GM12878 (cell line): ENCODE data around the gene SNED1. TPM values are rescaled to one million over a fixed set of nuclear protein-coding genes. Genes with fewer than 3 reads are reported as not detected.

Experiments
- BCL11A ChIP-seq: IDR thresholded peaks from 2 replicates; pipeline ENCODE4 v1.6.1; 2011; ENCODE audit warnings: low read depth, low read length
- BHLHE40 ChIP-seq, 2 experiments: fragments of 450-650 bp in 1 of 2; IDR thresholded peaks; 2 replicates each; pipeline ENCODE4 v1.6.1; 2011 to 2017; ENCODE audit warnings: low read depth in 2 of 2, borderline replicate concordance in 1 of 2, improper control_type of control experiment in 1 of 2, low read length in 1 of 2, mild to moderate bottlenecking in 1 of 2
- GATAD2B ChIP-seq: fragments of 450-650 bp; conservative IDR thresholded peaks from 2 replicates; pipeline ENCODE4 v1.6.1; 2017; ENCODE audit warnings: low read depth, mild to moderate bottlenecking, moderate library complexity
- HCFC1 ChIP-seq: fragments of 150-350 bp; IDR thresholded peaks from 2 replicates; pipeline ENCODE4 v1.6.1; 2014; ENCODE audit warnings: low read length
- IKZF1 ChIP-seq: fragments of 450-650 bp; conservative IDR thresholded peaks from 2 replicates; pipeline ENCODE4 v1.6.1; 2017; ENCODE audit warnings: antibody characterized with exemption, mild to moderate bottlenecking
- IKZF2 ChIP-seq, 2 experiments: fragments of 450-650 bp; IDR thresholded peaks; 2 replicates each; pipeline ENCODE4 v1.6.1; 2017; ENCODE audit warnings: mild to moderate bottlenecking in 2 of 2, moderate library complexity in 2 of 2
- JUND ChIP-seq: IDR thresholded peaks from 2 replicates; pipeline ENCODE4 v1.6.1; 2012; ENCODE audit warnings: low read depth, mild to moderate bottlenecking, low read length, improper control_type of control experiment, moderate library complexity
- MEF2A ChIP-seq: IDR thresholded peaks from 2 replicates; pipeline ENCODE4 v1.6.1; 2011; ENCODE audit warnings: low read depth, mild to moderate bottlenecking, low read length, moderate library complexity; ENCODE audit not compliant: insufficient read depth
- MEF2B ChIP-seq: fragments of 450-650 bp; IDR thresholded peaks from 2 replicates; pipeline ENCODE4 v1.6.1; 2018; ENCODE audit warnings: mild to moderate bottlenecking, moderate library complexity; ENCODE audit not compliant: partially characterized antibody, poor library complexity, severe bottlenecking
- MTA2 ChIP-seq: fragments of 450-650 bp; IDR thresholded peaks from 2 replicates; pipeline ENCODE4 v1.6.1; 2016; ENCODE audit warnings: low read depth, mild to moderate bottlenecking, moderate library complexity
- MXI1 ChIP-seq: fragments of 150-350 bp; IDR thresholded peaks from 2 replicates; pipeline ENCODE4 v1.6.1; 2011; ENCODE audit warnings: low read depth, mild to moderate bottlenecking, inconsistent platforms, low read length, improper control_type of control experiment
- MYB ChIP-seq: fragments of 150-350 bp; IDR thresholded peaks from 2 replicates; pipeline ENCODE4 v1.6.1; 2014; ENCODE audit warnings: mild to moderate bottlenecking, low read depth, low read length, borderline replicate concordance
- MYC ChIP-seq: IDR thresholded peaks from 2 replicates; pipeline ENCODE4 v1.6.1; 2011; ENCODE audit warnings: mild to moderate bottlenecking, low read length, moderate library complexity, inconsistent platforms; ENCODE audit not compliant: insufficient read depth, insufficient replicate concordance, insufficient read length, severe bottlenecking
- POLR2AphosphoS2 ChIP-seq: IDR thresholded peaks from 2 replicates; pipeline ENCODE4 v1.6.1; 2011; ENCODE audit warnings: low read depth, mild to moderate bottlenecking, low read length, improper control_type of control experiment, moderate library complexity
- POLR2AphosphoS5 ChIP-seq: IDR thresholded peaks from 2 replicates; pipeline ENCODE4 v1.6.1; 2011; ENCODE audit warnings: mild to moderate bottlenecking, low read length, inconsistent platforms
- RELA ChIP-seq: fragments of 450-650 bp; IDR thresholded peaks from 2 replicates; pipeline ENCODE4 v1.8.0; 2014; ENCODE audit warnings: borderline replicate concordance; ENCODE audit not compliant: partially characterized antibody
- SMAD1 ChIP-seq: fragments of 450-650 bp; IDR thresholded peaks from 2 replicates; pipeline ENCODE4 v1.6.1; 2018; ENCODE audit warnings: mild to moderate bottlenecking, low read depth; ENCODE audit not compliant: partially characterized antibody
- STAT1 ChIP-seq: fragments of 450-650 bp; conservative IDR thresholded peaks from 2 replicates; pipeline ENCODE4 v1.6.1; 2014; ENCODE audit warnings: antibody characterized with exemption, mild to moderate bottlenecking
- TCF7 ChIP-seq: IDR thresholded peaks from 2 replicates; pipeline ENCODE4 v1.6.1; 2014; ENCODE audit warnings: antibody characterized with exemption, borderline replicate concordance
- USF2 ChIP-seq: IDR thresholded peaks from 2 replicates; pipeline ENCODE4 v1.6.1; 2011; ENCODE audit warnings: low read depth, low read length, improper control_type of control experiment, borderline replicate concordance
- ZBTB4 ChIP-seq: fragments of 450-650 bp; formaldehyde crosslinking; IDR thresholded peaks from 2 replicates; pipeline ENCODE4 v1.4.0; 2022; ENCODE audit warnings: mild to moderate bottlenecking, moderate library complexity
- ZNF207 ChIP-seq: fragments of 450-650 bp; IDR thresholded peaks from 2 replicates; pipeline ENCODE4 v1.6.1; 2014; ENCODE audit warnings: antibody characterized with exemption, mild to moderate bottlenecking, borderline replicate concordance
- ZNF592 ChIP-seq: fragments of 450-650 bp; IDR thresholded peaks from 2 replicates; pipeline ENCODE4 v1.6.1; 2017; ENCODE audit warnings: mild to moderate bottlenecking, moderate library complexity
- polyA plus RNA-seq, 11 experiments: library from polyadenylated mRNA; depleted of rRNA in 4 of 11; unstranded in 6 of 11; stranded (reverse) in 5 of 11; fragments of >200 nt; fragmentation: Nextera tagmentation in 4 of 11; fragmentation: Illumina TruSeq in 1 of 11; extraction: Ambion mirVana in 4 of 11; extraction: Trizol in 1 of 11; gene quantifications; 1 replicate in 1 of 11; 2 replicates in 10 of 11; pipeline versions ENCODE4 v1.2.1 to v1.2.3, GENCODE V29; 2011 to 2016; ENCODE audit warnings: inconsistent platforms in 2 of 11, missing spikeins in 2 of 11, low read depth in 1 of 11
- total RNA-seq, 4 experiments: library from RNA; depleted of rRNA in 3 of 4; stranded (reverse); fragments of >200 nt in 3 of 4; fragmentation: Illumina TruSeq in 1 of 4; extraction: Trizol in 1 of 4; gene quantifications; 2 replicates each; pipeline versions ENCODE4 v1.2.1 to v1.2.3, GENCODE V29; 2013 to 2021

Gene SNED1
- total and polyA plus RNA-seq, 10 of the 15 experiments (the other 5 are each of a cell fraction or from before 2014, with no cell fraction given), result 0.05 to 8.4 (median 3.0) TPM

- TF ChIP-seq BHLHE40 (IDR thresholded peaks at IDR 0.05; ENCODE audit: borderline replicate concordance in 1 of 2, low read depth in 2 of 2, low read length in 1 of 2) (peak; percentile 77 to 80), POLR2AphosphoS5 (peak; percentile 49), MTA2 (peak; percentile 61), JUND (no peak), STAT1 (peak; percentile 74; the same call in 1 of the 2 replicates), MYB (no peak), BCL11A (0 out of 2 replicates have a peak, but pooled peaks have one; percentile 50), MEF2A (peak; percentile 72), MYC (no peak), HCFC1 (no peak), SMAD1 (no peak), IKZF1 (peak; percentile 86), ZNF207 (no peak), ZNF592 (no peak), POLR2AphosphoS2 (0 out of 2 replicates have a peak, but pooled peaks have one; percentile 28), TCF7 (no peak), ZBTB4 (CRISPR knock-in tag) (no peak), MEF2B (peak; percentile 72), USF2 (no peak), GATAD2B (no peak; the same call in 1 of the 2 replicates), RELA (peak; percentile 66), MXI1 (peak; percentile 60; the same call in 1 of the 2 replicates), IKZF2 (IDR thresholded peaks at IDR 0.05) (peak; percentile 72 to 89; a peak in 3 of 4 replicates)
Observed at GRCh38 chr2:241112592-241112991, 114.2 kb downstream of the SNED1 start (continued).
